Stimulated activated CD8-positive, alpha-beta memory T cell treated with anti-CD3 and anti-CD28 coated beads, Interleukin-12 subunit alpha, Interleukin-12 subunit beta, amount 100 ng/mL, for 4 hours (primary cell): ENCODE data around the gene RBP3.
A peak's percentile ranks its signal among the peaks of the same experiment; 100 is the strongest.

Experiments used
- DNase-seq: peaks from one replicate; pipeline ENCODE4 v3.0.0-alpha.2; 2020; ENCODE audit warnings: low read depth

RBP3 gene

GRCh38 chr10:47348138-47348651 is at the start of gene RBP3:
TSS of gene RBP3 (plus strand) at chr10:47348363. CDS start at chr10:47348485, 122 bp downstream.
- DNase-seq = no peak

DNA sequence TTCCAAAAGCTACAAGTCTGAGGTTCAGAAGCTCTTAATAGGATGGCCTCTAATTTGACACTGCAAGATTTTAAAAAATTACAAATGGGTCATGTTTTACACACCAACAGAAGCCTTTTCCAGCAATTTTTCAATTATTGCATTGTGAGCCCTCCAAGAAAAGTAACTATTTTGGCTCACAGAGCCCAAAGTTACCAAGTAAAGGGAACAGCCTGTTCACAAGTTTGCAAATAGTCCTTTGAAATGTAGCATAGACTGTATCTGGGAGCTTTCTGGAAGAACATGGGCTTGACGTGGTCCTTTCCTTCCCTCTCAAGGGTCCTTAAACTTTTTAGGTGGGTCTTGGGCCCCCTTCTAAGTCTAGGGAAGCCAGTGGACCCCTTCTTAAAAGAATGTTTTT is 49.4 kb upstream of the RBP3 start:
- DNase-seq = no peak

GRCh38 chr10:47299611-47300428 is 48.3 kb upstream of the RBP3 start, which contains the start of gene GDF10:
TSS of gene GDF10 (plus strand) at chr10:47300197. CDS start at chr10:47300652, 455 bp downstream.
- DNase-seq = peak; percentile 14

- no peak for DNase-seq
These were observed 47.7 kb upstream of the RBP3 start for GRCh38 chr10:47300429-47300931.

DNA sequence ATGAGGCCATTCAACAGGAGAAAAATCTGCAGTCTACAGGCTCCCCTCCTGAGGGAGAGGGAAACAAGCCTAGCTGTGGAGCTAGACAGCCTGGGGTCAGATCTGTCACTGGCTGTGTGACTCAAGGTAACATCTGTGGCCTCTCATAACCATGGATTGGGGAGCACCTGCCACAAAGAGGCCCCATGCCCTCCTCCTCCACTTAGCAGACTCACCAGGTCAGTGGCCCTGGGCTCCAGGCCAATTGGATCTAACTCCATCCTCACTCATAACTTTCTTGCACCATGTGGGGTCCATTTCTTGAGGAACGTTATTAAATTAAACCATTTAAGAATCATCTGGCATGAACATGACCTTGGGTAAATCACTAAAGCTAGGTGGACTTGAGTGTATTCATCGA is 46.3 kb upstream of the RBP3 start:
- DNase-seq = no peak

- DNase-seq = no peak
These were observed 45.1 kb upstream of the RBP3 start for GRCh38 chr10:47303105-47303504.

DNA sequence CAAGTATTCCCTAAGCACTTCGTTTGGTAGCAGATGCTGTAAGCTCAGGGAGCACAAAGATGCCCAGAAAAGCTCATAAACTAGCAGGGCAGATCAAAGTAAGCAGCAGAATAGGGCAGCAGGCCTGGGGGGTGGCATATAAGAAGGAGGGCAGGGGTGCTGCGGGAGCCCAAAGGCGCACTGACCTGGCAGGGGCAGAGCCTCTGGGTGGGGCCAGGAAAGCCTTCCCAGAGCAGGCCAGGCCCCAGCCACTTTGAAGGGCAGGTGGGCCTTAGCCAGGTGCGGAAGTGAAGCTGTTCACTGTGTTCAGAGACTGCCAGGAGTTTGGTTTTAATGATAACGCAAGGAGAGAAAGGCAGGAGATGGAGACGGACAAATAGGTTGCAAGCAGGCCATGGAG is 44.3 kb upstream of the RBP3 start:
- DNase-seq = no peak

- no peak for DNase-seq
These were observed 42.6 kb upstream of the RBP3 start for GRCh38 chr10:47305566-47305965.

- no peak for DNase-seq
These were observed 41.6 kb upstream of the RBP3 start for GRCh38 chr10:47306387-47307210.

GRCh38 chr10:47307381-47307780 is 40.8 kb upstream of the RBP3 start:
- DNase-seq = no peak

- no peak for DNase-seq
These were observed 39.4 kb upstream of the RBP3 start for GRCh38 chr10:47308775-47309174.

DNA sequence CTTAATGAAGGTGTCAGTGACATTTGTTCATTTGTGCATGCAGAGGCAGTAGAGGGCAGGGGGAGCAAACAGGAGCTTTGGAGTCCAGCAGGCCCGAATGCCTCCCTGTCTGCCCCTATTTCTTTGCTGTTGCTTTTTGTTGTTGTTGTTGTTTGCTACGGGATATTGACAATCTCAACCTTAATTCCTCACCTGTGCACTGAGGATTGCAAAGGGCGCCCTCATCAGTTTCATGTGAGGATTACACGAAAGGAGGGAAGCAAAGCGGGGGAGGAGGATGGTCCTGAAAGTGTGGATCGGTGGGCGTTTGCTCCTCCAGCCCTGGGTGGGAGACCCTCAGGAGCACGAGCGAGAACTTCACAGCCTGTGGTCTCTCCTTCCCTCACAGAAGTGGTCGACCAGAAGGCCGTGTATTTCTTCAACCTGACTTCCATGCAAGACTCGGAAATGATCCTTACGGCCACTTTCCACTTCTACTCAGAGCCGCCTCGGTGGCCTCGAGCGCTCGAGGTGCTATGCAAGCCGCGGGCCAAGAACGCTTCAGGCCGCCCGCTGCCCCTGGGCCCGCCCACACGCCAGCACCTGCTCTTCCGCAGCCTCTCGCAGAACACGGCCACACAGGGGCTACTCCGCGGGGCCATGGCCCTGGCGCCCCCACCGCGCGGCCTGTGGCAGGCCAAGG is 38.6 kb upstream of the RBP3 start:
- no peak for DNase-seq

GRCh38 chr10:47310090-47310505 is 38.1 kb upstream of the RBP3 start:
- DNase-seq = no peak

DNA sequence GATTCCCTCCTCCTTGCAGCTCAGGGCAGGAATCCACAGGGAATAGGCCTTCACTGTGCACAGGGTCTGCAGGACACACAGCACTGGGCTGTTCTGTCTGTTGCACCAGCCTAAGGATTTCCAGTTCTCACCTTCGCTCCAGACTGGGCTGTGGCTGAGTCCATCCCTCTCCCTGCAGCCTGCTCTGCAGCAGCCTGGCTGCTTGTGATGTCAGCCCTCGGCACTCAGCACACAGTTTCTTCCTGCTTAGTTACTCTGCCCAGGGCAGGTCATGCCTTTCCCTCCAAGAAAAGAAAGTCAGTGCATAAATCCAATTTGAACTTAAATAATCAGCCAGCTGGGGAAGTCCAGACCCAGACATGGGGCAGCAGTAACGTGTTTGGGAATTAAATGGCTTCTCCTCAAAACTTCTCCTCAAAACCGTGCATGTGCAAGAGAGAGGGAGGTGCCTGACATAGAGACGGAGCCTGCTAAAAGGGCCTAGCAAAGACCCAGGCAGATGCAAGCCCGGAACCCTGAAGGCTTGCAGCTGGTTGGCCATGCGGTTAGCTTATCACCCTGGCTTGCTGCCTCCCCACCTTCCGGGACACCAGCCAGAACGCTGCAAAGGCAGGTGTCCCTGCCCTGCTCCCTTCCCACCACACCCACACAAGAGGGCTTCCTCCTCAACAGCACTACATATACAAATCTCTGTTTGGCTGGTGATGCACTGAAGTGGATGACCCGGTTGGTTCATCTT is 36.8 kb upstream of the RBP3 start:
- DNase-seq = no peak

- DNase-seq = peak; percentile 66
These were observed 36.1 kb upstream of the RBP3 start for GRCh38 chr10:47311932-47312662.

GRCh38 chr10:47312663-47312995 is 35.5 kb upstream of the RBP3 start:
- no peak for DNase-seq

GRCh38 chr10:47314416-47314970 is 33.7 kb upstream of the RBP3 start:
- no peak for DNase-seq

DNA sequence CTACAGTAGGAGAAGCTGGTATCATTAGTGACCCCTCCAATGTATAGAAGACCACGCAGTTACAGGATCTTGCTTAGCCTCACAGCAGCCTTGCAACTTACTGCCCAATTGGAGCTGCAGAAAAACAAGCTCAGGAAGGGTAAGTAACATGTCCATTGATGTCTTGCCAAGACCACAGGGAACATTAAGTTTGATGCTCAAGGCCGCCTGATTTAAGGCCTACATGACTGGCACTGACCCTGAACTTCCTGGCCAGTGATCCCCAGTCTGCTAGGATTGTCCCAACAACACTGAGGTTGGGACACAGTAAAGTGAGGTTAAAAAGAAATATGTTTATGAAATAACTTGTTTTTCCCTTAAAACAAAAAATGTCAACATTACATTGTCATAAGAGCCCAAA is 32.7 kb upstream of the RBP3 start:
- no peak for DNase-seq

- DNase-seq = no peak
These were observed 32.0 kb upstream of the RBP3 start for GRCh38 chr10:47316131-47316530.

- no peak for DNase-seq
These were observed 30.9 kb upstream of the RBP3 start for GRCh38 chr10:47317251-47317650.

DNA sequence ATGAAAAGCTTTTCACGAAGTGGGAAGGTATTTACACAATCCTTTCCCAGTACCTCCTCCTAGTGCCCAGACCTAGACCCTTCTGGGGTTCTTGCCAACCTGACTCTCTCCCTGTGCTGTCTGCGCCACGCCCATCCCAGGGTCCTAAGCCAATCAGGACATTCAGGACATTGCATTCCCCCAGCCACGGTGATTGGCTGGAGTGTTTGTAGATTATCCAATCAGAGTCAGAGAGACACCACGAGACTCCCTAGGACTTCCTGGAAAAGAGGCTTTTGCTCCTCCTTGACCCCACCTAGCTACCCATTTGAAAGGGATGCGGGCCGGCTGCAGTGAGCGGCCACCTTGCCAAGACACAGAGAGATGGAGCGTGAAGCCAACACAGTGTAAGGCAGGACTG is 29.5 kb upstream of the RBP3 start:
- DNase-seq = no peak
